Uterus (tissue), 4 donors: ENCODE data around the gene GNAO1. TPM values are rescaled to one million over a fixed set of nuclear protein-coding genes. Genes with fewer than 3 reads are reported as not detected.

Experiments
- DNase-seq, 2 donors: peaks; one replicate each; pipeline ENCODE4 v3.0.0-alpha.2; 2019 to 2020
- H3K27ac ChIP-seq, 2 donors: fragments of 200-600 bp; sonication (generic); 1 replicate in 1 of 2; 2 replicates in 1 of 2; pipeline ENCODE4 v1.5.1; 2016 to 2018
- H3K27me3 ChIP-seq, 2 donors: fragments of 200-600 bp; sonication (generic); one replicate each; pipeline ENCODE4 v1.5.1; 2018 to 2019; ENCODE audit warnings: control low read depth in 1 of 2
- H3K36me3 ChIP-seq, 2 donors: fragments of 200-600 bp; sonication (generic); one replicate each; pipeline ENCODE4 v1.5.1; 2019; ENCODE audit warnings: control low read depth in 1 of 2
- H3K4me1 ChIP-seq, 2 donors: fragments of 200-600 bp; sonication (generic); one replicate each; pipeline ENCODE4 v1.5.1; 2018 to 2019; ENCODE audit warnings: control low read depth in 1 of 2
- H3K4me3 ChIP-seq, 2 donors: fragments of 200-600 bp; sonication (generic); 1 replicate in 1 of 2; 2 replicates in 1 of 2; pipeline ENCODE4 v1.5.1; 2018 to 2019; ENCODE audit warnings: mild to moderate bottlenecking in 1 of 2
- H3K9me3 ChIP-seq, 2 donors: fragments of 200-600 bp; sonication (generic); one replicate each; pipeline ENCODE4 v1.5.1; 2019; ENCODE audit warnings: control low read depth in 1 of 2
- POLR2A ChIP-seq, 2 donors: fragments of 450-650 bp; IDR thresholded peaks; one replicate each; pipeline ENCODE4 v1.6.1; 2016; ENCODE audit warnings: antibody characterized with exemption in 2 of 2, mild to moderate bottlenecking in 1 of 2, moderate library complexity in 1 of 2
- intact Hi-C: fragments of 100-400 bp; cut with DNase I; formaldehyde crosslinking; loops from one replicate; pipeline ENCODE4 v1.15.1; 2023; ENCODE audit warnings: low total_unique reads
- total RNA-seq, 4 donors: library from RNA; depleted of rRNA in 3 of 4; stranded (reverse); fragments of >200 nt in 3 of 4; gene quantifications; one replicate each; pipeline versions ENCODE4 v1.1.0 to v1.2.4, GENCODE V29; 2014 to 2023
- TF ChIP-seq, protein P1 (sequence below), 4 experiments: fragments of 200-600 bp in 2 of 4; fragments of 450-650 bp in 2 of 4; sonication (generic) in 2 of 4; IDR thresholded peaks; one replicate each; pipeline ENCODE4 v1.5.1; 2016 to 2019; ENCODE audit warnings: antibody characterized with exemption in 4 of 4, mild to moderate bottlenecking in 2 of 4, moderate library complexity in 1 of 4
- donor health status: DM: yes; HTN: yes; CAD: no.

Gene GNAO1
- total RNA-seq, 4 donors from 2014 or later, result 0.26 to 7.2 (median 1.6) TPM; not detected in 1

DNA sequence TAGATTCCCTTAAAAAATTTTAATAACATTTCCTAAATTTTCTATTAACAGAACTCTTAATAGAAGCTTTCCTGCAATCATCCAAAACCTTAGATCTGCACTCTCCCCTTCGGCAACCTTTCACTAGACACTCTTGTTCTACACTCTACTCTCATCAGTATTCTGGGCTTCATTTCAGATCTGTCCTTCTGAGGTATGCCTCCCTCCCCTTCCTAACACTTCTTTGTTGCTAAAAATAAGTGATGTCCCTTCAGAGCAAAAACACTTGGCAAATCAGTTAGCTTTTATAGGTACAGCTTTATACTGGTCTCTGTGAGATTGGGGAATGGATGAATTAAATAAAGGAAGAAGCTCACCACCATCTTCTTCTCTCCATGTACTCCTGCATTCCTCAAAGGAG lies 28.2 kb upstream of the GNAO1 start:
- intact Hi-C loops, result no loop called here
- TF ChIP-seq, protein P1, sequence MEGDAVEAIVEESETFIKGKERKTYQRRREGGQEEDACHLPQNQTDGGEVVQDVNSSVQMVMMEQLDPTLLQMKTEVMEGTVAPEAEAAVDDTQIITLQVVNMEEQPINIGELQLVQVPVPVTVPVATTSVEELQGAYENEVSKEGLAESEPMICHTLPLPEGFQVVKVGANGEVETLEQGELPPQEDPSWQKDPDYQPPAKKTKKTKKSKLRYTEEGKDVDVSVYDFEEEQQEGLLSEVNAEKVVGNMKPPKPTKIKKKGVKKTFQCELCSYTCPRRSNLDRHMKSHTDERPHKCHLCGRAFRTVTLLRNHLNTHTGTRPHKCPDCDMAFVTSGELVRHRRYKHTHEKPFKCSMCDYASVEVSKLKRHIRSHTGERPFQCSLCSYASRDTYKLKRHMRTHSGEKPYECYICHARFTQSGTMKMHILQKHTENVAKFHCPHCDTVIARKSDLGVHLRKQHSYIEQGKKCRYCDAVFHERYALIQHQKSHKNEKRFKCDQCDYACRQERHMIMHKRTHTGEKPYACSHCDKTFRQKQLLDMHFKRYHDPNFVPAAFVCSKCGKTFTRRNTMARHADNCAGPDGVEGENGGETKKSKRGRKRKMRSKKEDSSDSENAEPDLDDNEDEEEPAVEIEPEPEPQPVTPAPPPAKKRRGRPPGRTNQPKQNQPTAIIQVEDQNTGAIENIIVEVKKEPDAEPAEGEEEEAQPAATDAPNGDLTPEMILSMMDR (IDR thresholded peaks at IDR 0.05), result no peak
- no peak for TF ChIP-seq POLR2A (IDR thresholded peaks at IDR 0.05)
- Histone ChIP-seq H3K27me3 (no peaks in the 10 kb centered on the region), H3K4me1 (no peaks in the 10 kb centered on the region), H3K36me3 (no peaks in the 10 kb centered on the region), H3K27ac (no peak overlapping the region), H3K4me3 (no peak overlapping the region), H3K9me3 (no peaks in the 10 kb centered on the region)
- DNase-seq, result no peak

DNA sequence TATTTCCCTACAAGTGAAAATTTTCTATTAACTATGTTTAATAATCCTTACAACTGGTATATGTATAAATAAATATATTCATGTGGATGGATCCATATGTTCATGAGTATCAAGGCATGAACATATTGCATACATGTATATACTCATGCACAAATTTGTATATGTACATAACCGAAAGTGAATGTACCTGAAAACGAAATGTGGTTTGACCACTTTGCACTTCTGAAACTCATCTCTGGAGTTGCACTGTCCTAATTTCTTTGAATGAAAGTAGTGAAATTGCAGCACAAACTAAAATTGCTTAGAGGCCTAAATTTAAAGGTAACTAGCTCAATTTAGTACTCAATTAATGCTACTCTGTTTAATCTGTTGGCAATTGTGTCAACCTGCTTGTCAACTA lies 27.4 kb upstream of the GNAO1 start:
- Histone ChIP-seq H3K4me3 (no peak overlapping the region), H3K36me3 (no peaks in the 10 kb centered on the region), H3K4me1 (no peaks in the 10 kb centered on the region), H3K27ac (no peak overlapping the region), H3K9me3 (no peaks in the 10 kb centered on the region), H3K27me3 (no peaks in the 10 kb centered on the region)
- intact Hi-C loops, result no loop called here
- no peak for TF ChIP-seq POLR2A (IDR thresholded peaks at IDR 0.05)
- TF ChIP-seq, protein P1 (IDR thresholded peaks at IDR 0.05), result no peak
- DNase-seq, result no peak

DNA sequence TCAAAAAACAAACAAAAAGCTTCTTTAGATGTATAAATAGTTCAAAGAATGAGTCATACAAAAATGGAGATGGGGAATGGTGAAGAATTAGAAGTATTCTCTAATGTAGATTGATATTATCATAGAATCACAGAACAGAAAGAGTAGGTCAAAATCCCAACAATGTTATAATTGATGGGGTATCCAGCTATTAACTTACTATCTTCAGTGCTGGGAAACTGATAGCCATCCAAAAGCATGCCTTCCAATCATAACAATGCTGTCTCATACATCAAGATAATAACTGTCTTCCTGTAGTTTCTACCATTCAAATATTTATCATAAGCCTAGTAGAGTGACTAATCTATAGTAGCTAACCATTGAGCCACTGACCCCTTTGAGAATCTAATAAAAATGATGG lies 26.7 kb upstream of the GNAO1 start:
- intact Hi-C loops, result no loop called here

DNA sequence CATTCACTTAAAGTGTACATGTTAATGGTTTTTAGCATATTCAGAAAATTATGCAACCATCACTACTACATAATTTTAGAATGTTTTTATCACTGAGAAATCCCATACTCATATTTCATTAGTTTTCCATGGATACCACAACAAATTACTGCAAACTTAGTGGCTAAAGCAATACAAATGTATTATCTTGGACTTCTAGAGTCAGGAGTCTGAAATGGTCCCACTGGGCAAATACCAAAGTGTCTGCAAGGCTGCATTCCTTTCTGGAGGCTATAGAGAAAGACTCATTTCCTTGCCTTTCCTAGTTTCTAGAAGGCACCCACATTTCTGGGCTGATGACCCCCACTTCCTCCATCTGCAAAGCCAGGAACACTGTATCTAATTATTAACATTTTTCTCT lies 16.9 kb upstream of the GNAO1 start:
- DNase-seq, result no peak
- H3K4me1 ChIP-seq, result no peaks in the 10 kb centered on the region
- no peak for TF ChIP-seq POLR2A (IDR thresholded peaks at IDR 0.05)
- TF ChIP-seq, protein P1 (IDR thresholded peaks at IDR 0.05), result no peak
- H3K36me3 ChIP-seq, result no peaks in the 10 kb centered on the region
- H3K27ac ChIP-seq, result no peak overlapping the region
- H3K9me3 ChIP-seq, result peaks cover 0 to 3% of the 10 kb centered on the region in 2 donors
- no peak overlapping the region for H3K4me3 ChIP-seq
- no peaks in the 10 kb centered on the region for H3K27me3 ChIP-seq
- intact Hi-C loops, result no loop called here

More for the DNA sequence above, 26.7 kb upstream of the GNAO1 start:
- Histone ChIP-seq H3K36me3 (no peaks in the 10 kb centered on the region), H3K27me3 (no peaks in the 10 kb centered on the region), H3K4me1 (no peaks in the 10 kb centered on the region), H3K4me3 (no peak overlapping the region), H3K27ac (no peak overlapping the region), H3K9me3 (no peaks in the 10 kb centered on the region)
- DNase-seq, result no peak
- TF ChIP-seq, protein P1 (IDR thresholded peaks at IDR 0.05), result no peak
- no peak for TF ChIP-seq POLR2A (IDR thresholded peaks at IDR 0.05)

DNA sequence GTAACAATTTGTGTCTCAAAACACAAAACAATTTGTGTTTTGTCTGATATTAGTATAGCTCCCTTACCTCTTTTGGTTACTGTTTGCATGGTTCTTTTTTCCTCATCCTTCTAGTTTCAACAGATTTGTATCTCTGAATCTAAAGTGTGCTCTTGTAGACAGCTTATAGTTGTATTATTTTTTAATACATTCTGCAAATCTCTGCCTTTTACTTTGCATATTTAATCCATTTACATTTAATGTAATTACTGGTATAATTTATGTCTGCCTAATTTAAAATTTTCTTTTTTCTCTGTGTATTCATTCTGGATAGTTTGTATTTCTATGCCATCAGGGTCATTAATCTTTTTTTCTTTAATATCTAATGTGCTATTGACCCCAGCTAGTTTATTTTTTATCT lies 9.9 kb upstream of the GNAO1 start:
- no peaks in the 10 kb centered on the region for H3K36me3 ChIP-seq
- H3K27me3 ChIP-seq, result no peaks in the 10 kb centered on the region
- no peak for TF ChIP-seq POLR2A (IDR thresholded peaks at IDR 0.05)
- TF ChIP-seq, protein P1 (IDR thresholded peaks at IDR 0.05), result no peak
- H3K9me3 ChIP-seq, result no peaks in the 10 kb centered on the region
- H3K4me1 ChIP-seq, result no peaks in the 10 kb centered on the region
- no peak for DNase-seq
- no peak overlapping the region for H3K4me3 ChIP-seq
- H3K27ac ChIP-seq, result no peak overlapping the region
- intact Hi-C loops, result no loop called here
